Measurements from ENCODE around the gene MAX. TPM values are rescaled to one million over a fixed set of nuclear protein-coding genes. Genes with fewer than 3 reads are reported as not detected.

MAX gene
- total and polyA plus RNA-seq, 2 experiments from 2014 or later, result 25.0 to 27.7 TPM

GRCh38 chr14:65106316-65106715 is 4.0 kb upstream of the MAX start (continued):
- TF ChIP-seq POLR2AphosphoS5 (IDR thresholded peaks at IDR 0.05; ENCODE audit: low read depth), result no peak
- no peak for TF ChIP-seq NANOG (IDR thresholded peaks at IDR 0.05; ENCODE audit: borderline replicate concordance)
- no peak for TF ChIP-seq REST (IDR thresholded peaks at IDR 0.05; ENCODE audit: unreplicated experiment)

- H3K4me1 Mint-ChIP-seq, result peaks cover 14% of the 10 kb centered on the region
- Histone ChIP-seq H3K4me3 (no peak overlapping the region), H3F3A (replicated peaks; ENCODE audit: low read depth) (no peaks in the 10 kb centered on the region), H3K79me2 (replicated peaks; ENCODE audit: insufficient read depth) (peaks cover 16% of the 10 kb centered on the region), H3K4me2 (no peak overlapping the region), H3K4me1 (ENCODE audit: insufficient read depth) (peaks cover 10% of the 10 kb centered on the region), H3K27me3 (ENCODE audit: insufficient read depth) (peaks cover 6% of the 10 kb centered on the region; the same call in 1 of the 2 replicates), H3K36me3 (ENCODE audit: insufficient read depth) (no peaks in the 10 kb centered on the region), H2AFZ (no peak overlapping the region), H3K27ac (ENCODE audit: low read depth) (no peak overlapping the region), H4K20me1 (replicated peaks; ENCODE audit: insufficient read depth) (peaks cover 6% of the 10 kb centered on the region; the same call in 1 of the 2 replicates), H3K9me2 (ENCODE audit: insufficient read depth) (no peaks in the 10 kb centered on the region)
- DNase-seq (ENCODE audit: low spot score) (no peak), ATAC-seq (no peak)
- no peak overlapping the region for H3K4me3 Mint-ChIP-seq
- H3K36me3 Mint-ChIP-seq (ENCODE audit: low read depth), result peaks cover 15% of the 10 kb centered on the region
- peaks cover 13% of the 10 kb centered on the region for H3K27me3 Mint-ChIP-seq (ENCODE audit: insufficient read depth, low read depth, poor library complexity)
- H3K9me3 Mint-ChIP-seq, result no peaks in the 10 kb centered on the region
- H3K27ac Mint-ChIP-seq, result no peak overlapping the region
- TF ChIP-seq EZH2 (IDR thresholded peaks at IDR 0.05; ENCODE audit: low read depth, unreplicated experiment) (no peak), CREB1 (CRISPR knock-in tag; IDR thresholded peaks at IDR 0.05; ENCODE audit: low read depth) (no peak), ZNF114 (CRISPR knock-in tag; IDR thresholded peaks at IDR 0.05) (no peak), EZH2phosphoT487 (IDR thresholded peaks at IDR 0.05; ENCODE audit: unreplicated experiment) (no peak), ZNF331 (CRISPR knock-in tag; IDR thresholded peaks at IDR 0.05; ENCODE audit: low read depth) (no peak), POLR2AphosphoS5 (IDR thresholded peaks at IDR 0.05; ENCODE audit: low read depth) (no peak), ETS1 (IDR thresholded peaks at IDR 0.05) (no peak), JUNB (IDR thresholded peaks at IDR 0.05; ENCODE audit: unreplicated experiment) (no peak), STAT1 (IDR thresholded peaks at IDR 0.05; ENCODE audit: unreplicated experiment) (no peak)
- TF ChIP-seq, protein P1, sequence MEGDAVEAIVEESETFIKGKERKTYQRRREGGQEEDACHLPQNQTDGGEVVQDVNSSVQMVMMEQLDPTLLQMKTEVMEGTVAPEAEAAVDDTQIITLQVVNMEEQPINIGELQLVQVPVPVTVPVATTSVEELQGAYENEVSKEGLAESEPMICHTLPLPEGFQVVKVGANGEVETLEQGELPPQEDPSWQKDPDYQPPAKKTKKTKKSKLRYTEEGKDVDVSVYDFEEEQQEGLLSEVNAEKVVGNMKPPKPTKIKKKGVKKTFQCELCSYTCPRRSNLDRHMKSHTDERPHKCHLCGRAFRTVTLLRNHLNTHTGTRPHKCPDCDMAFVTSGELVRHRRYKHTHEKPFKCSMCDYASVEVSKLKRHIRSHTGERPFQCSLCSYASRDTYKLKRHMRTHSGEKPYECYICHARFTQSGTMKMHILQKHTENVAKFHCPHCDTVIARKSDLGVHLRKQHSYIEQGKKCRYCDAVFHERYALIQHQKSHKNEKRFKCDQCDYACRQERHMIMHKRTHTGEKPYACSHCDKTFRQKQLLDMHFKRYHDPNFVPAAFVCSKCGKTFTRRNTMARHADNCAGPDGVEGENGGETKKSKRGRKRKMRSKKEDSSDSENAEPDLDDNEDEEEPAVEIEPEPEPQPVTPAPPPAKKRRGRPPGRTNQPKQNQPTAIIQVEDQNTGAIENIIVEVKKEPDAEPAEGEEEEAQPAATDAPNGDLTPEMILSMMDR (conservative IDR thresholded peaks at IDR 0.05; ENCODE audit: low read depth in 2 of 2), result no peak
- TF ChIP-seq, protein P2, sequence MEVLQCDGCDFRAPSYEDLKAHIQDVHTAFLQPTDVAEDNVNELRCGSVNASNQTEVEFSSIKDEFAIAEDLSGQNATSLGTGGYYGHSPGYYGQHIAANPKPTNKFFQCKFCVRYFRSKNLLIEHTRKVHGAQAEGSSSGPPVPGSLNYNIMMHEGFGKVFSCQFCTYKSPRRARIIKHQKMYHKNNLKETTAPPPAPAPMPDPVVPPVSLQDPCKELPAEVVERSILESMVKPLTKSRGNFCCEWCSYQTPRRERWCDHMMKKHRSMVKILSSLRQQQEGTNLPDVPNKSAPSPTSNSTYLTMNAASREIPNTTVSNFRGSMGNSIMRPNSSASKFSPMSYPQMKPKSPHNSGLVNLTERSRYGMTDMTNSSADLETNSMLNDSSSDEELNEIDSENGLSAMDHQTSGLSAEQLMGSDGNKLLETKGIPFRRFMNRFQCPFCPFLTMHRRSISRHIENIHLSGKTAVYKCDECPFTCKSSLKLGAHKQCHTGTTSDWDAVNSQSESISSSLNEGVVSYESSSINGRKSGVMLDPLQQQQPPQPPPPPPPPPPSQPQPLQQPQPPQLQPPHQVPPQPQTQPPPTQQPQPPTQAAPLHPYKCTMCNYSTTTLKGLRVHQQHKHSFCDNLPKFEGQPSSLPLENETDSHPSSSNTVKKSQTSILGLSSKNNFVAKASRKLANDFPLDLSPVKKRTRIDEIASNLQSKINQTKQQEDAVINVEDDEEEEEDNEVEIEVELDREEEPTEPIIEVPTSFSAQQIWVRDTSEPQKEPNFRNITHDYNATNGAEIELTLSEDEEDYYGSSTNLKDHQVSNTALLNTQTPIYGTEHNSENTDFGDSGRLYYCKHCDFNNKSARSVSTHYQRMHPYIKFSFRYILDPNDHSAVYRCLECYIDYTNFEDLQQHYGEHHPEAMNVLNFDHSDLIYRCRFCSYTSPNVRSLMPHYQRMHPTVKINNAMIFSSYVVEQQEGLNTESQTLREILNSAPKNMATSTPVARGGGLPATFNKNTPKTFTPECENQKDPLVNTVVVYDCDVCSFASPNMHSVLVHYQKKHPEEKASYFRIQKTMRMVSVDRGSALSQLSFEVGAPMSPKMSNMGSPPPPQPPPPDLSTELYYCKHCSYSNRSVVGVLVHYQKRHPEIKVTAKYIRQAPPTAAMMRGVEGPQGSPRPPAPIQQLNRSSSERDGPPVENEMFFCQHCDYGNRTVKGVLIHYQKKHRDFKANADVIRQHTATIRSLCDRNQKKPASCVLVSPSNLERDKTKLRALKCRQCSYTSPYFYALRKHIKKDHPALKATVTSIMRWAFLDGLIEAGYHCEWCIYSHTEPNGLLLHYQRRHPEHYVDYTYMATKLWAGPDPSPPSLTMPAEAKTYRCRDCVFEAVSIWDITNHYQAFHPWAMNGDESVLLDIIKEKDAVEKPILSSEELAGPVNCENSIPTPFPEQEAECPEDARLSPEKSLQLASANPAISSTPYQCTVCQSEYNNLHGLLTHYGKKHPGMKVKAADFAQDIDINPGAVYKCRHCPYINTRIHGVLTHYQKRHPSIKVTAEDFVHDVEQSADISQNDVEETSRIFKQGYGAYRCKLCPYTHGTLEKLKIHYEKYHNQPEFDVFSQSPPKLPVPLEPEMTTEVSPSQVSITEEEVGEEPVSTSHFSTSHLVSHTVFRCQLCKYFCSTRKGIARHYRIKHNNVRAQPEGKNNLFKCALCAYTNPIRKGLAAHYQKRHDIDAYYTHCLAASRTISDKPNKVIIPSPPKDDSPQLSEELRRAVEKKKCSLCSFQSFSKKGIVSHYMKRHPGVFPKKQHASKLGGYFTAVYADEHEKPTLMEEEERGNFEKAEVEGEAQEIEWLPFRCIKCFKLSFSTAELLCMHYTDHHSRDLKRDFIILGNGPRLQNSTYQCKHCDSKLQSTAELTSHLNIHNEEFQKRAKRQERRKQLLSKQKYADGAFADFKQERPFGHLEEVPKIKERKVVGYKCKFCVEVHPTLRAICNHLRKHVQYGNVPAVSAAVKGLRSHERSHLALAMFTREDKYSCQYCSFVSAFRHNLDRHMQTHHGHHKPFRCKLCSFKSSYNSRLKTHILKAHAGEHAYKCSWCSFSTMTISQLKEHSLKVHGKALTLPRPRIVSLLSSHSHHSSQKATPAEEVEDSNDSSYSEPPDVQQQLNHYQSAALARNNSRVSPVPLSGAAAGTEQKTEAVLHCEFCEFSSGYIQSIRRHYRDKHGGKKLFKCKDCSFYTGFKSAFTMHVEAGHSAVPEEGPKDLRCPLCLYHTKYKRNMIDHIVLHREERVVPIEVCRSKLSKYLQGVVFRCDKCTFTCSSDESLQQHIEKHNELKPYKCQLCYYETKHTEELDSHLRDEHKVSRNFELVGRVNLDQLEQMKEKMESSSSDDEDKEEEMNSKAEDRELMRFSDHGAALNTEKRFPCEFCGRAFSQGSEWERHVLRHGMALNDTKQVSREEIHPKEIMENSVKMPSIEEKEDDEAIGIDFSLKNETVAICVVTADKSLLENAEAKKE (CRISPR knock-in tag; IDR thresholded peaks at IDR 0.05), result no peak
Measured at GRCh38 chr14:65104791-65105190, 2.5 kb upstream of the MAX start.

Data from GM23338 (cell line).